Ecto neural progenitor cell (in vitro differentiated cells): ENCODE measurements around the gene FOXO3.
"Not testable (repeated sequence)": the region's sequence is repeated elsewhere in the genome, so short reads cannot be mapped to it uniquely, and the experiment has no call there.

Experiments used
- DNase-seq: peaks from one replicate; pipeline ENCODE4 v3.0.0-alpha.2; 2018; ENCODE audit warnings: low spot score

FOXO3 gene

DNA sequence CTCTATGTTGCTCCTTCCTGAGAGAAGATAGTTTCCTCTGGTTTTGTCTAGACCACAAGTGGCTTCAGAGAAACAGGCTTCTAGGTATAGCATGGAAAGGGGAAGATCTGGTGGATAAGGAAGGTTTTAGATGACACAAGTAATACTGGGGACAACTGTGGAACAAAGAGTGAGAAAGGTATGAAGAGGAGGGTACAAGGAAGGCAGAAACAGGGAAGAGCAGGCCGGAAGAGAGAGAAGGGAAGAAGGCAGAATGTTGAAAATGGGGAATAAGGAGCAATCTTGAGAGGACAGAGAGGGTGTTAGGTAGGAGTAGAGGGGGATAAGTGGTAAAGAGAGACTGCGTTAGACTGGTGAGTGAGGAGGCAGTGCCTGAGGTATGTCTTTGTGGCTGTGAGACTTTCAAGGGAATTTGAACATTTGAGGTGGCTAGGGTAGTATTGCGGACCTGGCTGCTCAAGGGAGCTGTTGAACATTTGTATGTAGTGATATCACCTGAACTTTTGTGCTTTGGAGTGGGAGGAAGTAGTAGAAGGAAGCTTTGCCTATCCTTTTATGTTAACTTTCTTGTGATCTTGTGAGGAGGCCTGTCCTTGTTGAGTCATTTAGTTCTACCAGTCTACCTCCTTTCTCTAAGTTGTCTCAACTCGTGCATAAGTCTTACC is 69.5 kb downstream of the FOXO3 start:
- DNase-seq = no peak

DNA sequence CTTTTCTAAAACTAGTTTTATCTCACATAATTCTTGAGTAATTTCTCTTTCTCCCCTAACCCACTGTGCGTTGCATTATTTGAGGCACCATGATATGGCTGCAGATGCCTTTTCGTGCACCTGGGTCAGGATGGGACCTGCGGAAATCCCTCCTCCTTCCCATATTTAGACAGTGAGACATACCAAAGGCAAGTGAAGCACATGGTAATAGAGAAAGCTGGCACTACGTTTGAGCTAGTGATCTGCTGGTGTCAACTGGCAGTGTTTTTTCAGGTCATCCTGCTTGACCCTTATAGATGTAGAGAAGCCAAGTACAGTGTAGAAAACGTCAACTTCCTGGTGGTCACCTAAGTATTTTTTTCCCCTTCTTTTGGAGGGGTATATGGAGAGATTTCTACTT is 71.7 kb downstream of the FOXO3 start:
- DNase-seq = no peak

DNA sequence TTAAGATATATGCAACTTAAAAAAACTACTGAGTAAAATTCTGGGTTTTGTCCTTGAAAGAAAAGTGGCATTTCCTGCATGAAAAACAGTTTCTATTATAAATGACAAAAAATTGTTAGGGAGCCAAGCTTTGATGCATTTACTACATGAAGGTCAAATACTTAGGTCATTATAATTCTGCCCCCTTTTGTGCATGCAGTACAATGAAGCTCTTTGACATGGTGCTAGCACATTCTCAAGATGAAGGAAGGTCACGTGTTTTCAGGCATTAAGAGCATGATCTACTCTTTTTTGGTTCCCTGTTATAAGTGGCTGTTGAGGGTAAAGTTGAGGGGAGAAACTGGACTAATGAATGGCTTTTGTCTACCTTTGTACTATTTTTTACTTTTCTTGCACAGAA is 72.7 kb downstream of the FOXO3 start:
- DNase-seq = no peak

DNA sequence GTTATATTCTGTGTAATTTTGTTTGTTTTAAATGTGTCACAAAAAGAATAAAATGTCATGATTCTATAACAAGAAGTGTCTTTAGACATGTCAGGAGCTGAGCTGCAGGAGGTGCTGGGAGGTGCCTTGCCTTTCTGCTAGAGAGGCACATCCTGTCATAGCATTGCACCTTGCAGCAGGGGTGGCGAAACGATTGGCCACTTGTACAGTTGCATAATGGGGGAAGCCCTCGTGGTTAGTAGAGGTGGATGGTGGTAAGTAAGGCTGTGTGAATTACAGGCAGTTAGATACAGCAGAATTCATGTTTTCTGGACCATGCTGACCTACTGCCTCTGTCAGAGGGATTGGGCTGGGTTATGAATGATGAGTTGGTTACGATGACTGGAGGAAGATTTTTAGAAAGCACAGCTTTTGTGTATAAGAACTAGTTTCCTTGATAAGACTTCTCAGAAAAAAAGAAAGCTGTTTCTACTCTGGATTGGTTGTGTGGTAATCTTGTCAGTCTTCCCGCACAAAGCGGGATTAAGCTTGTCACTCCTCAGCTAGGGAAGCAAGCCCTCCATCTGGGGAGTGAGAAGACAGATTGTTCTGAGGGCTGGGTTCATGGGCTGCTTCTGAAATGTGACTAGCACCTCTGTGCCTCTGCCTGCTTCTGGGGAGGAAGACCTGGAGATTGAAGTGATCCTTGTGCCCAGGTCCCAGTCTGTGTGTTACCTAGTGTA is 74.9 kb downstream of the FOXO3 start:
- DNase-seq = no peak

DNA sequence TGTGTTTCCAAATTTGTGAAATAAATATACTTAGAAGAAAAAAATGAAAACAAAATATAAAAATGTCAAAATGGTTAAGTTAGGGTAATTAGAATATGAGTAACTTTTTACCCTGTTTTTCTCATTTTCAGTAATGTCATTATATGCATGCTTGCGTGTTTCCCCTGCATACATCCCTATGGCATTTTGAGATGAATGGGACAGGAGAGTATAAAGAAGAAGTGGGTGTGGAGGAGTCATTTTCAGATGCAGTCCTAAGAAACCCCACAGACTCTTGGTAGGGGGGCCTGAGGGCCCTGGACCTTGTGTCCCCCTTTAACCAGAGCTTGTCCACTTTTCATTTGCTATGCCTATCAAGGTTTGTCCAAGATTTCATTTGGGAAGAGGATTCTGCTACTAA is 77.2 kb downstream of the FOXO3 start:
- no peak for DNase-seq

DNA sequence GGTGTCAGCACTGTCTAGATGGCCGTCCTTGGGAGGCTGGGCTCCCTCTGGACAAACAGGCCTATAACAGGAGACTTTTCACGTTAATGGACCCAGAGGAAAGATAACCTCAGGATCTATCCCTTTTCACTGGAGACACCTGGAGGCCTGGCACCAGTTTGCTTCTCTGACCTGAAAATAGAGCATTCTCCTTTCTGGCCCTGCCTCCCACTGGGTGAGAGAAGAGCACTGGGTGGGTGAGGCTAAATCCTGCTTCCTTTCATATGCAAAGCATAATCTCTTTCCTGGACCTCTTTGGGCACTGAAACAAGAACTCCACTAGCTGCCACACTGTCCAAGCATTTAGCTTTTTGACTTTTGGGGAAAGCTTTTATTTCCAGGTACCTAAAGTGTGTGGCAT is 78.3 kb downstream of the FOXO3 start:
- DNase-seq = no peak

DNA sequence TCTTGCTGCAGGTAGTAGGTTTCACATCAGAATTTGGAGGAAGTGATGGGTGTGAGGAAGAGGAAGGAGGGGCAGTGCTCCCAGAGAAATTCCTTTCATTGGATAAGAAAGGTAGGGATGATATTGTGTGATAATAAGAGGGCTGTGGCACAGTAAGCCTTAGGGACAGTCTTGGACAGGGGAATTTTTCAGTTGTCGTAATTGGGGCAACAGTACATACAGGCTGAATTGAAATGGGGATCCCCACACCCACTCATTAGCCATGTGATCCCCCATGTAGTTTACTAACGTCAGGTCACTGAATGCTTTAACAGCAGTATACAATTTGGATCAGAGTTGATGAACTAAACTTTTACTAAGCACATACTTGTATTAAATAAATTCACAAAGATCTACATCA is 79.4 kb downstream of the FOXO3 start:
- DNase-seq = no peak

DNA sequence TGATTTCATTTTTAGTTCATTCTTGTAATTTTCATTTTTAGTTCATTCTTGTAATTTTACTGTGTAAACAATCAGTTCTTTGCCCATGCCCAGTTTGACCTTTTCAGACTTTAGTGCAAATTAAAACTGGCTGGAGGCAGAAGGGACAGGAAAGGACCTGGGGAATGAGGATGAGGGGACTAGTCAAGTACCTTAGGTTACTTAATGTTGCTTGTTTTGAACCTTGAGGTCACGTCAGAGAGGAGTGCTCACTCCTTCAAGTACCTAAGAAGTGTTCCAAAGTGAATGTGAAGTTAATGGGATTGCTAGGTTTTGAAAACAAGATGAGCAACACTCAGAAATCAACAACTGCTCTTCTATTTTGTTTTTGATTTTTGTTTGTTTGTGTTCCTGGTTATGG is 82.5 kb downstream of the FOXO3 start:
- DNase-seq = no peak

DNA sequence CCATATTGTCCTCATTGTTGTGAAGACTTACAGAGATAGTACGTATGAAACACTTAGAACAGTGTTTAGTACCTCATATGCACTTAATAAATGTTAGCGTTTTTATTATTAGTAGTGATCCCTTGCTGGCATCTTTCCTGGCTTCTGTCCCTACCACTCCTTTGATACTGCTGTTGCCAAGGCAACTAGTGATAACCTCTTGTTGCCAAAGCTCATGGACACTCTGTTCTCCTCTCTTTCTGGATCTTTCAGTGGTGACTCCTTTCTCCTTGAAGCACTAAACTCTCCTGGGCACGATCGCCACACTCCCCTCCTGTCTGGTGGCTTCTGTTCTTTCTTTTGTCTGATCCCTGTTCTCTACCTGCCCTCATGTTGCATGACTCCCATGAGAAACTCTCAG is 83.5 kb downstream of the FOXO3 start:
- DNase-seq = no peak

DNA sequence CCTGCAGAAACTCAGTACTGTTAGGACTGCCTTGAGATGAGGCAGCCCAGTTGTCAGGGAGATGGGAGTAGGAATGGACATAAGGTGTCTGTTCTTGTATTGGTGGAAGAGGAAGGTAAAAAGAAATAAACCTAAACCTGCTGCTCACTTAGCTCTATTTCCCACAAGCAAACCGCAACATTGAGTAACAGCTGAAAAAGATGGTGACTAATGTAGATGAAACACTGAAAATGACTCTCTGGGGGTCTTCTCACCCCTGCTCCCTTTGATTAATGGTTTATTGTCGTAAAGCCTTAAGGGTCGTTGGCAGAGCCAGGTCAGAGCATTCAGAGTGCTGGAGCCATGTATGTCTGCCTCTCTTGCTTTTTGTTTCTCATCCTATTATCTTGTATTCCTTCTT is 87.5 kb downstream of the FOXO3 start:
- DNase-seq = no peak

DNA sequence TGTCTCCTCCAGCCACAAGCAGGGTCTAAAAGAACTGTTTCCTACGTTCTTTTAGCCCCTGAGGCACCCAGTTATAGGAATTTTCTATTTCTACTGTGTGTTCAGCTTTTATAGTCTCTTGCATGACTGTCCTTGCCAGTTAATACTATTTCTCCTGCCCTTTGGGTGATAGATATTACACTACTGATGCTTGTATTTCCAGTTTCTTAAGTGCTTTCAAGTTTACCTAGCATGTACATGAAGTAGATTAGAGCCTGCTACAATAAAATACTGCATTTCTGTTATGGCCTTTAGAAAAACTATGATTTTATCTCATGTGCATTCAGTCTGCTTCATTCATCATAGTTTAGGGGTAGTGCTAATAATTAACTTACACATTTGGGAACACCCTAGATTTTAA is 89.6 kb downstream of the FOXO3 start:
- no peak for DNase-seq

DNA sequence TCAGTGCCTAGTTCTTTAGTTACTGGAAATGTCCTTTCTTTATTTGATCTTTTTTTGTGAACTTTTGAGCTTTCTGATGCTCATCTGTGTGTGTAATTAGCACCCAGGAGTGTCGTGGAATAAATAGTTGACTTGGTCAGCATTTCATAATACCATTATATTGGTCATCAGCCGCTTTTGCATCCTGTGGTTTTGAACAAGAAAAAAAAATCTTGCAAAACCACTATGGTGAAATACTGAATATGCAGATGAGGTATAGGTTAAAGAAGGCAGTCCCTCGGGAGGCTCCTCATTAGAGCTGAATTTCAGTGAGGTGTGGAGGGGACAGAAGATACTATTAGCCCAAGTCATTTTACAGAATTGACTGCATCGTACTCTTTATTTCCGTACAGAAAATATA is 90.1 kb downstream of the FOXO3 start:
- no peak for DNase-seq

DNA sequence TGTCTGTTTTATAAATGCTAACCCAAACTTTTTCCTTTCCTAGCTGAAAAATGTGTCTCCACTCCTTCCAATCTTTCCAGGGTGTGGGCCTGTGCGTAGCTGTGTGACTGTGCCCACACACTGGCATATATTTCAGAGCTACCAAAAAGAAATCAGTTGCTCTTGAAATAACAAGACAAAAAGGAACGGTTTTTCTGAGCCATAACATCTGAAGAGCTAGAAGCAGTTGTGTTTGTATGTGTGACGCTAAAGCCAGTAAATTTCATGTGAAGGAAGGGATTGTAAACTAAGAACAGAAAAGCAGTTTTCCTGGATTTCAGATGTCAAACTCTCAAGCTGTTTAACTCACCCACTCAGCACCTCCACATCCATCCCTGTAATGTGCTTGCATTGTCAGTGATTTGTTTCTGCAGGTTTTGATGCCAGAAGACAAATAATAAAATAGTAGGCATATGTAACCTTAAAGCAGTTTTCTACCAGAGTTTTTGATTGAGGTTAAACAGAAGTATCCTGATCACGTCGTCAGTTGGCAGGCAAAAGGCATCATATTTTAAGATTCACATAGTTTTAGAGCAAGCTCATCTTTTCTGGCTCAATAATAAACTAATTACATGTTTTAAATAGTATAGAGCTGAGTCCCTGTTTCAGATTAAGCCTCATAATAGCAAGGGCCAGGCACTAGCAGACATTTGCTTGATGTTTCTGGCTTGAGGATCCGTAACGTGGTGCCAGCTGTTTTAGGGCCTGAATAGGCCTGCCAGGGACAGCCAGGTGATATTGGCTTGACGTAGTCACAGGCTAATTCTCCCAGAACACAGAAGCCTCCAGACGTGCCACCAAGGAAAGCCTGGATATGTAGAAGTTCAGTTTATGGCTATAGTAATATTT is 90.9 kb downstream of the FOXO3 start:
- no peak for DNase-seq

DNA sequence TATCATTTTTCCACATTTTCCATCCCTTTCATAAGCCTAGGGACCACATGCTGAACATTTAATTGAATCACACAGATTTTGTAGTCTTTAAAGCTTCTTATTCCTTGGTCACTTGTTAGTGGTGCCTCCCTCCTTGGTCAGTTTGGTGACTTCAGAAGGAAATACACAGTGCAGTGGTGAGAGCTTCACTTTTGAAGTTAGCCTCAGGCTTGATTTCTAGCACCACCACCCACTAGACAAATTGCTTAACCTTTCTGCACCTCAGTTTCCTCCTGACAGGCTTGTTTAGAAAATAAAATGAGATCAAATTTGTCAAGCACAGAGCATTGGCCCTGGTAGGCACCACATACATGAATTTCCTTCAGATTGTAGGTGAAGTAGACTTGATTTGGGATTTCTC is 91.7 kb downstream of the FOXO3 start:
- no peak for DNase-seq

DNA sequence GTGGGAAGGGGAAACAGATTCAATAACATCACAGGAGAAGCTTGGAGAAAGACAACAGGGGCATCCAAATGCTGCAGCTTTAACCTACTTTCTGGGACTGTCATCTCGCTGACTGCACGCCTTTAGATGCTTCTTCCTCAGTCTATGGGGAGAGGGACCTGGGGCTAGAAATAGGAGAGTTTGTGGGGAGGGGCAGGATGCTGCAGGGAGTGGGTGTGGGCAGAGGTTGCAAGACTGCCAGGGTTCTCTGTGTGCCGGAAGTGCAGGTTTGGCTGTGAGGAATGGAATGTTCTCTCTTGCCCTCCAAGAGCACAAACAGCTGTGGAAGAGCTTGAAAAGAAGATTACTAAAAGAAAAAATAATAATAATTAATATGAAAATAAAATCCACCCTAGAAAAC is 93.2 kb downstream of the FOXO3 start:
- DNase-seq = no peak

DNA sequence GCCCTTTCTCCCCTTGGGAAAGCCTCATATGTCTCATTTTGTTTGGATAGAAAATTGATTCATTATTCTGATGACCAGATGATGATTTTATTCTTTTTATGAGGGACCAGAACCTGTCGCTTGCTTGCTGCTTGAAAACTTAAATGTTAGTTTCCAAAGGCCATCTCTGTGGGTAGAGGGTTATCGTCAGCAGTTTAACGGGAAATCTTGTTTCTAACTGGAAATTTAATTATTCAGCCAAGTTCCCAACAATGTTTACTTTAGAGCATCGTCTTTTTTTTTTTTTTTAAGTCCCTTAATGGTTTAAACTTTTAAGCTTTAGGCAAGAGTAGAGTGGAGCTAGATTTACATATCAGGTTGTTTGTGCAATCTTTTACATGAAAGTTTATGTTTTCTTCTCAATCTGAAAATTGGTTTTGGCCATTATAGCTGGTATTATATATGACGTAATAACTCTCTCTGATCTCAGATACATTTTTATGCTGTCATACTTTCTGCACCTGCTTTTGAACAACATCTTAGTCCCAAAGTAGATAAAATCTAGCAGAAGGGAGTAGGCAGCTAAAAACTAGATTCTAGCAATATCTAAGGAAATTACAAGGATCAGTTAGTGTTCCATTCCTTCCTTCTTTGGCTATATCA is 93.9 kb downstream of the FOXO3 start:
- DNase-seq = no peak

DNA sequence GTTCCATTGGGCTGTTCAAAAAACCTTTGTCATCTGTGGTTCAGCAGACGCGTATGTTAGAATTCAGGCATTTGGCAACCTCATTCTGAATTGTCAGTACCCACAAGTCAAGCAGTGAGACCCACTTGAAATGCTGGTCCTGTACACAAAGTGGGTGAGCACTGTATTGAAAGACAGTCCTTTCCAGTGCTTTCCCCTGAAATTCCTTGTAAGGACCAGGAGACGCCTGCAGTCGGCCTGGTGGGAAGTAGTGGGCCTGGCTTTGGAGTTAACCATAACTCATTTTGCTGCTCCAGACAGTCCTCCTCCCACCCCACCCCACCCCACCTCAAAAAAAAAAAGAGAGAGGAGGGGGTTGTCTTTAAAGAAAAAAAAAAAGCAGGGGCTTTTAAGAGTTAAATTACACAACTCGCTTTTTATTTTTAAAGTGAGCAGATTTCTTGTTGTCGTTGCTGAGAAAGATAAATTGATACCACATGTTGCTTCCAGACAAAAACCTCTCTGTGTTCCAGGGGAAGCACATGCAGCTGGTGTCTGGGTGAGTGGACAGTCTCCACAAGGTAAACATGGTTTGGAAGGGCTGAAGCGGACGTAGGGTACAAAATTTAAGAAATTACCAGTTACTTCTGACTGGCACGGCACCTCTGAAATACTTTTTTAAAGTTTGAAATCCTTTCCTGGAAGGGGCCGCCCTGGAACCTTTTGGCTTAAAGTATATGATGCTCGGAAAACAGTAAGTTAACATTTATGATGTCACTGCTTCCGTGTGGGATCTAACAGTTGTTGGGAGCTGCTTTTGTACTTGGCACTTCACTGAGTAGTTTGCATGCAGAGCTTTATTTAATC is 95.3 kb downstream of the FOXO3 start:
- DNase-seq = no peak

DNA sequence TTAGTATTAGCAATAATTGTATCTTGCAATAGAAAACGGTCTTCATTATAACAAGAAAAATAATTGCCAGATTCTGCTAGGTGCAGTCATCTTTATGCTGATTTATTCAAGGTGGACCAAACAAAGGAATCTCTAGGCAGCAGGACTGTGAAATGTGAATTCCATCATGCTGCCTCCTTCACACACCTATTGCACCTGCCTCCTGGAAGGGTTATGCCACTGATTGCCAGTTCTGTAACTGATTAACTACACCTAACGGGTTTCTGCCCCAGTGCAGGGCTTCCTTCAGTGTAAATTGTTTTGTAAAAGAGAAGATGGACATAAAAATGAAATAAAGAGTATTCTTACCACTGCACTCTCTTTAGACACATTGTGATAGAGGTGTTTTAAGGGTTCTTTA is 96.1 kb downstream of the FOXO3 start:
- no peak for DNase-seq

DNA sequence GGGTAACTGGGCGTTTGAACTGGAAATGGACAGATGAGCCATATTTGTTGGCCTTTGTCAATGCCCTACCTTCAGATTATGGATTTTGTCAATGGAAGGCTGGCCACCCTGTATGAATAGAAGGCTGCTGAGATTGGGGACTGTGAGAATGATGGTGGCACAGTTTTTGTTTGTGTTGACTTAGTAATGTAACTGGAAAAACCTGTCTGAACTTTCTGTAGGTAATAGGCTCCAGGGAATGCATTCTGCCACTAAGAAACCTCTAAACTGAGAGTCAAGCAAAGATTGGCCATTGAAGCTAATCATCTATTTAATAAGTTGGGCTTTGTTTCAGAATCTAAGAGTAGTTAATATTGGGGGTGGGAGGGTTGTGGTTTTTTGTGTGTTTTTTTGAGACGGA is 97.5 kb downstream of the FOXO3 start:
- no peak for DNase-seq

DNA sequence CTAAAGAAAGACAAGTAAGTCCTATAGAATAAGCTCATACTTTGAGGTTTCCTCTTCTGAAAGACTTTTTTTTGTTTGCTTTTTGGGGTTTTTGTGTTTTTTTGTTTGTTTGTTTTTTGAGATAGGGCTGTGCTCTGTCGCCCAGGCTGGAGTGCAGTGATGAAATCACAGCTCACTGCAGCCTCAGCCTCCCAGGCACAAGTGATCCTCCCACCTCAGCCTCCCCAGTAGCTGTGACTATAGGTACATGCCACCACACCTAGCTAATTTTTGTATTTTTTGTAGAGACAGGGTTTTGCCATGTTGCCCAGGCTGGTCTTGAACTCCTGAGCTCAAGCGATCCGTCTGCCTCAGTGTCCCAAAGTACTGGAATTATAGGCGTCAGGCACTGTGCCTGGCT is 98.1 kb downstream of the FOXO3 start:
- DNase-seq = not testable (repeated sequence)

DNA sequence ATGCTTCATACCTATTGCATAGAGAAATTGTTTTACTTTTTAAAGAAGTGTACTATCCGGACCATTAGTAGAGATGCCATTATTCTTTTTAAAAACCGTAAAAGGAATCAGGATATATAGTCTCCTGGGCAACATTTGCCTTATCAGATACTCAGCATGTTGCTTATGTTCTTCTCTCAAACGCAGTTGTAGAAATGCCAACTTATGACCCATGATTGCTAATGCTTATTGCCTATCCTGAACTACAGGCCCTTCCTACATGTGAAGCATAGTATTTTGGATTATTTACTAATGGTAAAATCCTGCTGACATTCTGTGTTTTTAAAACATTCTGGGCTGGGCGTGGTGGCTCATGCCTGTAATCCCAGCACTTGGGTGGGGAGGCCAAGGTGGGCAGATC is 99.5 kb downstream of the FOXO3 start:
- DNase-seq = no peak

DNA sequence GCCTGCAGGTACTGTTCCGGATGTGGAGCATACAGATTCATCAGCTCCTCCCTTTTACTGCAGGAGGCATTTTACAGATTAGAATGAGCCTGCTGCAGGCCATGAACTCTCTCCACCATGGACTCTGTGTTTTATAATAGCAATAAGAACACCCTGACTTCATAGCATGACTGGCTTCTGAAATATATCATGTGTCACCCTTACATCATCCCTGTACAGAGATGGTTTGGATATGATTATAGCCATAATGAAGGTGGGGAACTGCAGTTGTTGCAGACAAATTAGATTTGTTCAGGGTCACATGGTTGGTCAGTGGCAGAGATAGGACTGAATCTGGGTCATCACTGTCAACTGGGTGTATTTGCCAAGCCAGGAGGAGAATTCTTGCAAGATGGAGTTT is 100.7 kb downstream of the FOXO3 start:
- DNase-seq = no peak
